Activated T-cell treated with anti-CD3 and anti-CD28 coated beads, Interleukin-2, amount 50 U/mL, for 72 hours (primary cell): ENCODE measurements around the gene FNIP2. TPM values are rescaled to one million over a fixed set of nuclear protein-coding genes. Genes with fewer than 3 reads are reported as not detected.
A peak's percentile ranks its signal among the peaks of the same experiment; 100 is the strongest.
"Not testable (repeated sequence)": the region's sequence is repeated elsewhere in the genome, so short reads cannot be mapped to it uniquely, and the experiment has no call there.

ENCODE experiments used
- ATAC-seq, 2 donors: fragments of 150-1000 bp; cut with Tn5 transposase; replicated peaks in 1 of 2; 2 replicates each; pipeline ENCODE4 v1.10.0; 2021; ENCODE audit warnings: moderate library complexity in 2 of 2, mild to moderate bottlenecking in 1 of 2
- DNase-seq, 2 donors: peaks; one replicate each; pipeline ENCODE4 v3.0.0; 2021 to 2022; ENCODE audit warnings: mixed read lengths in 1 of 2
- H3K27ac Mint-ChIP-seq: one replicate; pipeline ENCODE4 v1.8.0; 2022; ENCODE audit warnings: mild to moderate bottlenecking, moderate library complexity, mixed read lengths
- H3K27me3 Mint-ChIP-seq: one replicate; pipeline ENCODE4 v1.8.0; 2022; ENCODE audit warnings: low read depth, mixed read lengths
- H3K36me3 Mint-ChIP-seq, 2 donors: one replicate each; pipeline ENCODE4 v1.8.0; 2022; ENCODE audit warnings: mixed read lengths in 2 of 2, mild to moderate bottlenecking in 1 of 2; ENCODE audit not compliant: insufficient read depth in 2 of 2
- H3K4me1 Mint-ChIP-seq: one replicate; pipeline ENCODE4 v1.8.0; 2022; ENCODE audit warnings: low read depth, mixed read lengths
- H3K4me3 Mint-ChIP-seq, 2 donors: one replicate each; pipeline ENCODE4 v1.8.0; 2022; ENCODE audit warnings: mild to moderate bottlenecking in 2 of 2, mixed read lengths in 2 of 2, moderate library complexity in 2 of 2
- H3K9me3 Mint-ChIP-seq, 2 donors: one replicate each; pipeline ENCODE4 v1.8.0; 2022; ENCODE audit warnings: mixed read lengths in 2 of 2
- total RNA-seq, 2 donors: library from RNA; stranded (reverse); gene quantifications; one replicate each; pipeline ENCODE4 v1.2.3, GENCODE V29; 2022

FNIP2 gene
- total RNA-seq, 2 donors from 2014 or later: 12.7 to 20.1 TPM

GRCh38 chr4:158891256-158891655, 122.4 kb downstream of the FNIP2 start:
- no peak for ATAC-seq
- H3K4me1 Mint-ChIP-seq: no peaks in the 10 kb centered on the region
- H3K27ac Mint-ChIP-seq: no peak overlapping the region
- peaks cover 3 to 5% of the 10 kb centered on the region in 2 donors for H3K36me3 Mint-ChIP-seq
- DNase-seq: no peak
- H3K9me3 Mint-ChIP-seq: no peaks in the 10 kb centered on the region
- H3K27me3 Mint-ChIP-seq: no peaks in the 10 kb centered on the region
- no peak overlapping the region for H3K4me3 Mint-ChIP-seq

GRCh38 chr4:158894826-158895225, 126.0 kb downstream of the FNIP2 start:
- Mint-ChIP-seq H3K9me3 (peaks cover 0 to 2% of the 10 kb centered on the region in 2 donors), H3K27me3 (no peaks in the 10 kb centered on the region), H3K4me3 (no peak overlapping the region), H3K36me3 (peaks cover 21 to 27% of the 10 kb centered on the region in 2 donors), H3K27ac (no peak overlapping the region), H3K4me1 (no peaks in the 10 kb centered on the region)
- no peak for DNase-seq
- no peak for ATAC-seq

GRCh38 chr4:158895797-158896576, 127.2 kb downstream of the FNIP2 start:
- no peaks in the 10 kb centered on the region for H3K27me3 Mint-ChIP-seq
- ATAC-seq (no peak), DNase-seq (no peak)
- H3K9me3 Mint-ChIP-seq: peaks cover 0 to 2% of the 10 kb centered on the region in 2 donors
- H3K27ac Mint-ChIP-seq: no peak overlapping the region
- H3K36me3 Mint-ChIP-seq: peaks cover 28 to 30% of the 10 kb centered on the region in 2 donors
- peak overlapping the region in 1 of 2 donors; percentile 7 for H3K4me3 Mint-ChIP-seq
- H3K4me1 Mint-ChIP-seq: no peaks in the 10 kb centered on the region

GRCh38 chr4:158896577-158897238, 127.9 kb downstream of the FNIP2 start:
- DNase-seq, H3K4me3 Mint-ChIP-seq, H3K27ac Mint-ChIP-seq, H3K27me3 Mint-ChIP-seq, H3K4me1 Mint-ChIP-seq, H3K9me3 Mint-ChIP-seq, ATAC-seq: not testable (repeated sequence)
- H3K36me3 Mint-ChIP-seq: peaks cover 32 to 33% of the 10 kb centered on the region in 2 donors

GRCh38 chr4:158900408-158900807, 131.6 kb downstream of the FNIP2 start:
- not testable (repeated sequence) for DNase-seq, H3K27me3 Mint-ChIP-seq
- peaks cover 34 to 36% of the 10 kb centered on the region in 2 donors for H3K36me3 Mint-ChIP-seq

GRCh38 chr4:158902280-158903078, 133.7 kb downstream of the FNIP2 start:
- H3K9me3 Mint-ChIP-seq, H3K4me3 Mint-ChIP-seq, H3K27me3 Mint-ChIP-seq: not testable (repeated sequence)
- H3K36me3 Mint-ChIP-seq: peaks cover 30% of the 10 kb centered on the region in 2 donors
- peak; percentile 60 to 77 for ATAC-seq
- DNase-seq: peak; percentile 48 to 54
- peaks cover 10% of the 10 kb centered on the region for H3K4me1 Mint-ChIP-seq
- peak overlapping the region; percentile 38 for H3K27ac Mint-ChIP-seq

More at GRCh38 chr4:158900408-158900807, 131.6 kb downstream of the FNIP2 start:
- not testable (repeated sequence) for H3K27ac Mint-ChIP-seq, H3K4me3 Mint-ChIP-seq, H3K4me1 Mint-ChIP-seq, ATAC-seq, H3K9me3 Mint-ChIP-seq

- ATAC-seq (no peak), DNase-seq (no peak)
- Mint-ChIP-seq H3K4me1 (peaks cover 10% of the 10 kb centered on the region), H3K27me3 (no peaks in the 10 kb centered on the region), H3K9me3 (peaks cover 0 to 2% of the 10 kb centered on the region in 2 donors), H3K36me3 (peaks cover 25 to 30% of the 10 kb centered on the region in 2 donors), H3K4me3 (no peak overlapping the region), H3K27ac (no peak overlapping the region)
Measured at GRCh38 chr4:158903079-158903456, 134.2 kb downstream of the FNIP2 start.

- DNase-seq (no peak), ATAC-seq (no peak)
- H3K4me3 Mint-ChIP-seq: no peak overlapping the region
- H3K9me3 Mint-ChIP-seq: peaks cover 0 to 2% of the 10 kb centered on the region in 2 donors
- H3K27ac Mint-ChIP-seq: no peak overlapping the region
- peaks cover 10% of the 10 kb centered on the region for H3K4me1 Mint-ChIP-seq
- peaks cover 21 to 26% of the 10 kb centered on the region in 2 donors for H3K36me3 Mint-ChIP-seq
- no peaks in the 10 kb centered on the region for H3K27me3 Mint-ChIP-seq
Measured at GRCh38 chr4:158903472-158904043, 134.7 kb downstream of the FNIP2 start.

- DNase-seq: no peak
- H3K27ac Mint-ChIP-seq: no peak overlapping the region
Measured at GRCh38 chr4:158904815-158905214, 136.0 kb downstream of the FNIP2 start.

GRCh38 chr4:158906073-158906472, 137.2 kb downstream of the FNIP2 start:
- no peaks in the 10 kb centered on the region for H3K9me3 Mint-ChIP-seq
- H3K27me3 Mint-ChIP-seq: no peaks in the 10 kb centered on the region
- DNase-seq: no peak

More at GRCh38 chr4:158904815-158905214, 136.0 kb downstream of the FNIP2 start:
- H3K36me3 Mint-ChIP-seq: peaks cover 12 to 15% of the 10 kb centered on the region in 2 donors
- no peak for ATAC-seq
- peaks cover 10% of the 10 kb centered on the region for H3K4me1 Mint-ChIP-seq
- H3K27me3 Mint-ChIP-seq: no peaks in the 10 kb centered on the region
- no peaks in the 10 kb centered on the region for H3K9me3 Mint-ChIP-seq
- no peak overlapping the region for H3K4me3 Mint-ChIP-seq

GRCh38 chr4:158912390-158912789, 143.6 kb downstream of the FNIP2 start:
- H3K36me3 Mint-ChIP-seq: no peaks in the 10 kb centered on the region
- H3K27me3 Mint-ChIP-seq: no peaks in the 10 kb centered on the region
- DNase-seq (no peak), ATAC-seq (no peak)
- H3K9me3 Mint-ChIP-seq: no peaks in the 10 kb centered on the region
- peaks cover 5% of the 10 kb centered on the region for H3K4me1 Mint-ChIP-seq
- no peak overlapping the region for H3K27ac Mint-ChIP-seq
- no peak overlapping the region for H3K4me3 Mint-ChIP-seq

More at GRCh38 chr4:158906073-158906472, 137.2 kb downstream of the FNIP2 start:
- peak overlapping the region; percentile 24 to 48 for H3K4me3 Mint-ChIP-seq
- H3K27ac Mint-ChIP-seq: peak overlapping the region; percentile 23
- peak; percentile 46 to 76 for ATAC-seq
- H3K4me1 Mint-ChIP-seq: peaks cover 10% of the 10 kb centered on the region
- H3K36me3 Mint-ChIP-seq: peaks cover 8 to 10% of the 10 kb centered on the region in 2 donors

GRCh38 chr4:158912806-158913205, 144.0 kb downstream of the FNIP2 start:
- H3K27ac Mint-ChIP-seq: no peak overlapping the region
- H3K27me3 Mint-ChIP-seq: no peaks in the 10 kb centered on the region
- H3K4me1 Mint-ChIP-seq: peaks cover 5% of the 10 kb centered on the region
- H3K4me3 Mint-ChIP-seq: no peak overlapping the region
- H3K9me3 Mint-ChIP-seq: no peaks in the 10 kb centered on the region
- ATAC-seq (no peak), DNase-seq (no peak)
- H3K36me3 Mint-ChIP-seq: no peaks in the 10 kb centered on the region
